CD4-positive, CD25-positive, alpha-beta regulatory T cell (primary cell): ENCODE results near the gene DMD. TPM values are rescaled to one million over a fixed set of nuclear protein-coding genes. Genes with fewer than 3 reads are reported as not detected.

Experiments used
- ATAC-seq, 2 donors: fragments of 150-1000 bp; cut with Tn5 transposase; one replicate each; pipeline ENCODE4 v1.10.0; 2021; ENCODE audit warnings: low read depth in 2 of 2, moderate number of reproducible peaks in 2 of 2, moderate library complexity in 1 of 2
- DNase-seq, 3 donors: peaks; one replicate each; pipeline versions ENCODE4 v3.0.0 to v3.0.0-alpha.2; 2012 to 2022; ENCODE audit warnings: mixed read lengths in 1 of 3
- H3K27ac ChIP-seq: one replicate; pipeline ENCODE4 v1.7.0; 2013; ENCODE audit warnings: mild to moderate bottlenecking, low read length; ENCODE audit not compliant: insufficient read depth, poor library complexity, severe bottlenecking
- H3K27me3 ChIP-seq: one replicate; pipeline ENCODE4 v1.7.0; 2013; ENCODE audit warnings: low read length; ENCODE audit not compliant: control insufficient read depth, insufficient read depth
- H3K36me3 ChIP-seq: one replicate; pipeline ENCODE4 v1.7.0; 2013; ENCODE audit warnings: mild to moderate bottlenecking, low read length, moderate library complexity; ENCODE audit not compliant: control insufficient read depth, insufficient read depth
- H3K4me1 ChIP-seq: 2 replicates; pipeline ENCODE4 v1.7.0; 2013; ENCODE audit warnings: mild to moderate bottlenecking, low read length; ENCODE audit not compliant: insufficient read depth, control insufficient read depth, poor library complexity, severe bottlenecking
- H3K4me3 ChIP-seq: one replicate; pipeline ENCODE4 v1.7.0; 2013; ENCODE audit warnings: low read depth, mild to moderate bottlenecking, low read length, moderate library complexity
- H3K9me3 ChIP-seq, 2 experiments: 1 replicate in 1 of 2; 2 replicates in 1 of 2; pipeline ENCODE4 v1.7.0; 2013; ENCODE audit warnings: low read length in 2 of 2, mild to moderate bottlenecking in 1 of 2, moderate library complexity in 1 of 2; ENCODE audit not compliant: control insufficient read depth in 2 of 2
- H3K27ac Mint-ChIP-seq, 3 donors: one replicate each; pipeline ENCODE4 v1.8.0; 2020 to 2022; ENCODE audit warnings: mild to moderate bottlenecking in 3 of 3, mixed read lengths in 3 of 3, moderate library complexity in 2 of 3
- H3K27me3 Mint-ChIP-seq: one replicate; pipeline ENCODE4 v1.8.0; 2022; ENCODE audit warnings: mild to moderate bottlenecking, mixed read lengths
- H3K36me3 Mint-ChIP-seq: one replicate; pipeline ENCODE4 v1.8.0; 2020; ENCODE audit warnings: mixed read lengths
- H3K4me1 Mint-ChIP-seq, 4 donors: one replicate each; pipeline ENCODE4 v1.8.0; 2020 to 2022; ENCODE audit warnings: mixed read lengths in 4 of 4, mild to moderate bottlenecking in 1 of 4
- H3K4me3 Mint-ChIP-seq, 4 donors: one replicate each; pipeline ENCODE4 v1.8.0; 2020 to 2022; ENCODE audit warnings: mild to moderate bottlenecking in 4 of 4, mixed read lengths in 4 of 4, moderate library complexity in 3 of 4
- H3K9me3 Mint-ChIP-seq, 7 donors: one replicate each; pipeline ENCODE4 v1.8.0; 2020 to 2022; ENCODE audit warnings: mixed read lengths in 7 of 7, mild to moderate bottlenecking in 3 of 7, moderate library complexity in 2 of 7
- polyA plus RNA-seq, 4 donors: library from polyadenylated mRNA; unstranded; fragments of 300-500 nt; fragmentation: Illumina TruSeq; gene quantifications; one replicate each; pipeline ENCODE4 v1.2.3, GENCODE V29; 2021
- total RNA-seq: library from RNA; stranded (reverse); gene quantifications from one replicate; pipeline ENCODE4 v1.2.3, GENCODE V29; 2022

The DMD gene
- total and polyA plus RNA-seq, 5 donors from 2014 or later: 0.20 to 2.8 (median 0.98) TPM

GRCh38 chrX:33128048-33128805 lies 83.1 kb downstream of the DMD start:
- Mint-ChIP-seq H3K36me3 (no peaks in the 10 kb centered on the region), H3K4me1 (no peaks in the 10 kb centered on the region), H3K9me3 (peaks cover 0 to 6% (median 0%) of the 10 kb centered on the region in 7 donors), H3K4me3 (no peak overlapping the region), H3K27ac (no peak overlapping the region), H3K27me3 (no peaks in the 10 kb centered on the region)
- Histone ChIP-seq H3K27ac (no peak overlapping the region), H3K27me3 (no peaks in the 10 kb centered on the region), H3K4me1 (no peaks in the 10 kb centered on the region), H3K4me3 (no peak overlapping the region), H3K9me3 (no peaks in the 10 kb centered on the region), H3K36me3 (no peaks in the 10 kb centered on the region)
- ATAC-seq: no peak
- DNase-seq: no peak

GRCh38 chrX:33126469-33126868 lies 84.9 kb downstream of the DMD start:
- no peak overlapping the region for H3K4me3 ChIP-seq
- Mint-ChIP-seq H3K36me3 (no peaks in the 10 kb centered on the region), H3K4me3 (no peak overlapping the region), H3K9me3 (peaks cover 0 to 6% (median 2%) of the 10 kb centered on the region in 7 donors), H3K4me1 (no peaks in the 10 kb centered on the region), H3K27ac (no peak overlapping the region), H3K27me3 (no peaks in the 10 kb centered on the region)
- no peaks in the 10 kb centered on the region for H3K4me1 ChIP-seq
- H3K9me3 ChIP-seq: no peaks in the 10 kb centered on the region
- no peaks in the 10 kb centered on the region for H3K27me3 ChIP-seq
- H3K27ac ChIP-seq: no peak overlapping the region
- ATAC-seq (no peak), DNase-seq (no peak)
- no peaks in the 10 kb centered on the region for H3K36me3 ChIP-seq

GRCh38 chrX:33109858-33110257 lies 101.5 kb downstream of the DMD start:
- Histone ChIP-seq H3K36me3 (no peaks in the 10 kb centered on the region), H3K4me3 (no peak overlapping the region), H3K4me1 (no peaks in the 10 kb centered on the region), H3K27ac (no peak overlapping the region), H3K27me3 (no peaks in the 10 kb centered on the region), H3K9me3 (no peaks in the 10 kb centered on the region)
- DNase-seq (no peak), ATAC-seq (no peak)
- Mint-ChIP-seq H3K27ac (no peak overlapping the region), H3K27me3 (no peaks in the 10 kb centered on the region), H3K4me3 (no peak overlapping the region), H3K36me3 (no peaks in the 10 kb centered on the region), H3K9me3 (peaks cover 0 to 8% (median 0%) of the 10 kb centered on the region in 7 donors), H3K4me1 (no peaks in the 10 kb centered on the region)

- Histone ChIP-seq H3K36me3 (no peaks in the 10 kb centered on the region), H3K9me3 (peaks cover 0 to 2% of the 10 kb centered on the region in 2 experiments), H3K27me3 (no peaks in the 10 kb centered on the region), H3K4me1 (no peaks in the 10 kb centered on the region), H3K4me3 (no peak overlapping the region), H3K27ac (no peak overlapping the region)
- peaks cover 0 to 9% (median 0%) of the 10 kb centered on the region in 7 donors for H3K9me3 Mint-ChIP-seq
- ATAC-seq (no peak), DNase-seq (no peak)
- no peak overlapping the region for H3K27ac Mint-ChIP-seq
- H3K27me3 Mint-ChIP-seq: no peaks in the 10 kb centered on the region
- no peaks in the 10 kb centered on the region for H3K4me1 Mint-ChIP-seq
- H3K36me3 Mint-ChIP-seq: no peaks in the 10 kb centered on the region
- H3K4me3 Mint-ChIP-seq: no peak overlapping the region
Observed at GRCh38 chrX:33106737-33107136, 104.6 kb downstream of the DMD start.

GRCh38 chrX:33095079-33095478 lies 116.3 kb downstream of the DMD start:
- no peaks in the 10 kb centered on the region for H3K9me3 ChIP-seq
- Mint-ChIP-seq H3K9me3 (peaks cover 0 to 4% (median 0%) of the 10 kb centered on the region in 7 donors), H3K36me3 (no peaks in the 10 kb centered on the region), H3K27me3 (no peaks in the 10 kb centered on the region), H3K4me3 (no peak overlapping the region), H3K27ac (no peak overlapping the region), H3K4me1 (no peaks in the 10 kb centered on the region)
- no peaks in the 10 kb centered on the region for H3K36me3 ChIP-seq
- no peaks in the 10 kb centered on the region for H3K27me3 ChIP-seq
- ATAC-seq: no peak
- H3K4me3 ChIP-seq: no peak overlapping the region
- DNase-seq: no peak
- H3K4me1 ChIP-seq: no peaks in the 10 kb centered on the region
- H3K27ac ChIP-seq: no peak overlapping the region

GRCh38 chrX:33087411-33087810 lies 123.9 kb downstream of the DMD start:
- no peaks in the 10 kb centered on the region for H3K36me3 Mint-ChIP-seq
- H3K9me3 ChIP-seq: no peaks in the 10 kb centered on the region
- DNase-seq (no peak), ATAC-seq (no peak)
- H3K27me3 Mint-ChIP-seq: no peaks in the 10 kb centered on the region
- peaks cover 0 to 6% (median 0%) of the 10 kb centered on the region in 7 donors for H3K9me3 Mint-ChIP-seq
- H3K36me3 ChIP-seq: no peaks in the 10 kb centered on the region
- H3K4me1 ChIP-seq: no peaks in the 10 kb centered on the region
- H3K4me3 Mint-ChIP-seq: no peak overlapping the region
- H3K4me1 Mint-ChIP-seq: no peaks in the 10 kb centered on the region
- H3K4me3 ChIP-seq: no peak overlapping the region
- H3K27me3 ChIP-seq: no peaks in the 10 kb centered on the region
- H3K27ac ChIP-seq: no peak overlapping the region
- H3K27ac Mint-ChIP-seq: no peak overlapping the region

- no peak for ATAC-seq
- Mint-ChIP-seq H3K36me3 (no peaks in the 10 kb centered on the region), H3K27me3 (no peaks in the 10 kb centered on the region), H3K4me1 (no peaks in the 10 kb centered on the region), H3K27ac (no peak overlapping the region), H3K9me3 (peaks cover 0 to 6% (median 0%) of the 10 kb centered on the region in 7 donors), H3K4me3 (no peak overlapping the region)
- Histone ChIP-seq H3K27ac (no peak overlapping the region), H3K4me3 (no peak overlapping the region), H3K4me1 (no peaks in the 10 kb centered on the region), H3K36me3 (no peaks in the 10 kb centered on the region), H3K27me3 (no peaks in the 10 kb centered on the region), H3K9me3 (no peaks in the 10 kb centered on the region)
- DNase-seq: no peak
Observed at GRCh38 chrX:33086886-33087285, 124.5 kb downstream of the DMD start.

GRCh38 chrX:33082371-33082770 lies 129.0 kb downstream of the DMD start:
- Histone ChIP-seq H3K9me3 (no peaks in the 10 kb centered on the region), H3K27ac (no peak overlapping the region), H3K4me3 (no peak overlapping the region), H3K4me1 (no peaks in the 10 kb centered on the region), H3K36me3 (no peaks in the 10 kb centered on the region), H3K27me3 (no peaks in the 10 kb centered on the region)
- Mint-ChIP-seq H3K36me3 (no peaks in the 10 kb centered on the region), H3K27me3 (no peaks in the 10 kb centered on the region), H3K4me1 (no peaks in the 10 kb centered on the region), H3K9me3 (peaks cover 0 to 5% (median 2%) of the 10 kb centered on the region in 7 donors), H3K4me3 (no peak overlapping the region), H3K27ac (no peak overlapping the region)
- DNase-seq (no peak), ATAC-seq (no peak)
